Osteocyte (in vitro differentiated cells): ENCODE measurements around the gene IGFL3. TPM values are rescaled to one million over a fixed set of nuclear protein-coding genes. Genes with fewer than 3 reads are reported as not detected.

ENCODE experiments used
- DNase-seq: peaks from one replicate; pipeline ENCODE4 v3.0.0; 2021; ENCODE audit warnings: mixed read lengths; ENCODE audit not compliant: unreplicated experiment; ENCODE audit errors: extremely low spot score
- H3K27ac Mint-ChIP-seq: one replicate; pipeline ENCODE4 v1.8.0; 2021; ENCODE audit warnings: mild to moderate bottlenecking, mixed read lengths; ENCODE audit not compliant: unreplicated experiment
- H3K27me3 Mint-ChIP-seq: one replicate; pipeline ENCODE4 v1.8.0; 2021; ENCODE audit warnings: mixed read lengths; ENCODE audit not compliant: unreplicated experiment
- H3K36me3 Mint-ChIP-seq: one replicate; pipeline ENCODE4 v1.8.0; 2021; ENCODE audit warnings: mixed read lengths; ENCODE audit not compliant: unreplicated experiment
- H3K4me1 Mint-ChIP-seq: one replicate; pipeline ENCODE4 v1.8.0; 2021; ENCODE audit warnings: mixed read lengths; ENCODE audit not compliant: unreplicated experiment
- H3K4me3 Mint-ChIP-seq: one replicate; pipeline ENCODE4 v1.8.0; 2021; ENCODE audit warnings: mild to moderate bottlenecking, moderate library complexity, mixed read lengths; ENCODE audit not compliant: unreplicated experiment
- H3K9me3 Mint-ChIP-seq: one replicate; pipeline ENCODE4 v1.8.0; 2021; ENCODE audit warnings: mixed read lengths; ENCODE audit not compliant: unreplicated experiment
- CTCF ChIP-seq: fragments of 200-600 bp; sonication (generic); IDR thresholded peaks from 2 replicates; pipeline ENCODE4 v1.5.0; 2021; ENCODE audit warnings: antibody characterized with exemption, mild to moderate bottlenecking, moderate library complexity
- total RNA-seq: library from RNA; stranded (reverse); gene quantifications from 2 replicates; pipeline ENCODE4 v1.2.1, GENCODE V29; 2021

The IGFL3 gene
- total RNA-seq, 1 donor from 2014 or later: not detected

- Mint-ChIP-seq H3K9me3 (no peaks in the 10 kb centered on the region), H3K36me3 (no peaks in the 10 kb centered on the region), H3K4me1 (peaks cover 2% of the 10 kb centered on the region), H3K27ac (no peak overlapping the region), H3K27me3 (peaks cover 73% of the 10 kb centered on the region), H3K4me3 (no peak overlapping the region)
- TF ChIP-seq CTCF: no peak
- DNase-seq: no peak
Observed at GRCh38 chr19:46144756-46145155, 20.3 kb upstream of the IGFL3 start.

- no peak for DNase-seq
- Mint-ChIP-seq H3K36me3 (no peaks in the 10 kb centered on the region), H3K27me3 (peaks cover 56% of the 10 kb centered on the region), H3K27ac (no peak overlapping the region), H3K4me1 (peaks cover 2% of the 10 kb centered on the region), H3K9me3 (no peaks in the 10 kb centered on the region), H3K4me3 (no peak overlapping the region)
- no peak for TF ChIP-seq CTCF
Observed at GRCh38 chr19:46142294-46142693, 17.8 kb upstream of the IGFL3 start.

DNA sequence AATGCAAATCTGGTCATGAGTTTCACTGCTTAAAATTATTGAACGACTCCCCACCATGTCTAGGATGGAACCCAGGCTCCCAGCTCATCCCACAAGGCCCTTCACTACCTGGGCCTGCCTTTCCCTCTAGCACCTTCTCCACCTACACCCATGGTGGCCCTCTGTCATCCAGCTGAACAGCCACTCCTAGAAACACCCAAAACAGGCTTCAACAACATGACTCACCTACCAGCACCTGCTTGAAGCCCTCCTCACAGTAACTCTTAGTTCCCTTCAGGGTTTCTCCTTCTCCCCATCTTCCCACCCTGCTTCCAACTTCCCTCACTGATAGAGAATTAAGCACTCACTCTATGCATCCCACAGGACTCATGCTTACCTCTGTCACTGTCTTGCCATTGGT lies 16.9 kb upstream of the IGFL3 start:
- no peak overlapping the region for H3K4me3 Mint-ChIP-seq
- H3K36me3 Mint-ChIP-seq: no peaks in the 10 kb centered on the region
- no peak for TF ChIP-seq CTCF
- no peaks in the 10 kb centered on the region for H3K9me3 Mint-ChIP-seq
- H3K27ac Mint-ChIP-seq: no peak overlapping the region
- H3K27me3 Mint-ChIP-seq: peaks cover 47% of the 10 kb centered on the region
- DNase-seq: no peak
- H3K4me1 Mint-ChIP-seq: peaks cover 2% of the 10 kb centered on the region

GRCh38 chr19:46137915-46138473 lies 13.5 kb upstream of the IGFL3 start:
- Mint-ChIP-seq H3K27ac (no peak overlapping the region), H3K9me3 (peaks cover 17% of the 10 kb centered on the region), H3K4me1 (peaks cover 14% of the 10 kb centered on the region), H3K27me3 (peaks cover 19% of the 10 kb centered on the region), H3K4me3 (no peak overlapping the region), H3K36me3 (peaks cover 6% of the 10 kb centered on the region)
- TF ChIP-seq CTCF: no peak
- no peak for DNase-seq

DNA sequence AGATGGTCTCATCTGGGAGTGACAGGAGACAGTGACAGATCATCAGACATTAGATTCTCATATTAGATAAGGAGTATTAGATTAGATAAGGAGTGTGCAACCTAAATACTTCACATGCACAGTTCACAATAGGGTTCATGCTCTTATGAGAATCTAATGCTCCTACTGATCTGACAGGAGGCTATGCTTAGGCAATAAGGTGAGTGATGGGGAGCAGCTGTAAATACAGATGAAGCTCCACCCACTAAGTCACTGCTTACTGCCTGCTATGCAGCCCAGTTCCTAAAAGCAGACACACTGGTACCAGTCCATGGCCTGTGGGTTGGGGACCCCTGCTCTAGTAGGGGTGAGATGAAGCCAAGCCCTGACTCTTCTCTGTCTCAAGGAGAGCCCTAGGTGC lies 10.0 kb upstream of the IGFL3 start:
- DNase-seq: no peak
- Mint-ChIP-seq H3K4me1 (peaks cover 21% of the 10 kb centered on the region), H3K9me3 (peaks cover 25% of the 10 kb centered on the region), H3K4me3 (no peak overlapping the region), H3K27me3 (peaks cover 11% of the 10 kb centered on the region), H3K36me3 (peaks cover 6% of the 10 kb centered on the region), H3K27ac (no peak overlapping the region)
- TF ChIP-seq CTCF: no peak
